Measurements from ENCODE around the gene ATP13A4. TPM values are rescaled to one million over a fixed set of nuclear protein-coding genes. Genes with fewer than 3 reads are reported as not detected.

Gene ATP13A4
- total RNA-seq, 4 donors from 2014 or later, result 0.77 to 5.9 (median 0.88) TPM; not detected in 1

DNA sequence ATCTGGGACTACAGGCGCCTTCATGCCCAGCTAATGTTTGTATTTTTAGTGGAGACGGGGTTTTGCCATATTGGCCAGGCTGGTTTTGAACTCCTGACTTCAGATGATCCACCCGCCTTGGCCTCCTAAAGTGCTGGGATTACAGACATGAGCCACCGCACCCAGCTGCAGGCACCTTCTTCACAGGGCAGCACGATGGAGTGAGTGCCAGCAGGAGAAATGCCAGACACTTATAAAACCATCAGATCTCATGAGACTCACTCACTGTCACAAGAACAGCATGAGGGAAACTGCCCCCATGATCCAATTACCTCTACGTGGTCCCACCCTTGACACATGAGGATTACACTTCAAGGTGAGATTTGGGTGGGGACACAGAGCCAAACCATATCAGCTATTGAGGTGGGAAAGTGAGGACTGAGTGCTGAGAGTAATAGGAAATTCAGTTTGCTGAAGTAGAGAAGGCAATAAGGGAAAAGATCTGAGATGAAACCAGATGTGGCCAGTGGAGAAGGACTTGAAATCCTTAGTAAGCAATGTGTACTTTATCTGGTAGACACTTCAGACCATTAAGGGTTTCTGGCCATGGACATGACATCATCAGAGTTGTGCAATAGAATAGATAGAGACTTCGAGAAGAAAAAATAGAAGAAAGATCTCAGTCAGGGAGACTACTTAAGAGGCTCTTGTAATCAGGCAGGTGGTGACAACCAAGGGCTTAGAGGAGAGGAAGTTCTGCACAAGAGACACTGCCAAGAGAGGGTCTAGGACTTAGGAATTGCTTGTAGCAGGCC is 158.0 kb downstream of the ATP13A4 start:
- TF ChIP-seq POLR2A (IDR thresholded peaks at IDR 0.05), result no peak
- TF ChIP-seq, protein P1, sequence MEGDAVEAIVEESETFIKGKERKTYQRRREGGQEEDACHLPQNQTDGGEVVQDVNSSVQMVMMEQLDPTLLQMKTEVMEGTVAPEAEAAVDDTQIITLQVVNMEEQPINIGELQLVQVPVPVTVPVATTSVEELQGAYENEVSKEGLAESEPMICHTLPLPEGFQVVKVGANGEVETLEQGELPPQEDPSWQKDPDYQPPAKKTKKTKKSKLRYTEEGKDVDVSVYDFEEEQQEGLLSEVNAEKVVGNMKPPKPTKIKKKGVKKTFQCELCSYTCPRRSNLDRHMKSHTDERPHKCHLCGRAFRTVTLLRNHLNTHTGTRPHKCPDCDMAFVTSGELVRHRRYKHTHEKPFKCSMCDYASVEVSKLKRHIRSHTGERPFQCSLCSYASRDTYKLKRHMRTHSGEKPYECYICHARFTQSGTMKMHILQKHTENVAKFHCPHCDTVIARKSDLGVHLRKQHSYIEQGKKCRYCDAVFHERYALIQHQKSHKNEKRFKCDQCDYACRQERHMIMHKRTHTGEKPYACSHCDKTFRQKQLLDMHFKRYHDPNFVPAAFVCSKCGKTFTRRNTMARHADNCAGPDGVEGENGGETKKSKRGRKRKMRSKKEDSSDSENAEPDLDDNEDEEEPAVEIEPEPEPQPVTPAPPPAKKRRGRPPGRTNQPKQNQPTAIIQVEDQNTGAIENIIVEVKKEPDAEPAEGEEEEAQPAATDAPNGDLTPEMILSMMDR (IDR thresholded peaks at IDR 0.05), result no peak
- intact Hi-C loops (cut with DNase I; ENCODE audit: low total_unique reads), result no loop called here
- no peaks in the 10 kb centered on the region for H3K4me1 ChIP-seq
- no peak overlapping the region for H3K27ac ChIP-seq
- H3K27me3 ChIP-seq, result no peaks in the 10 kb centered on the region
- H3K4me3 ChIP-seq, result no peak overlapping the region
- H3K9me3 ChIP-seq, result no peaks in the 10 kb centered on the region
- no peak for DNase-seq
- no peaks in the 10 kb centered on the region for H3K36me3 ChIP-seq

DNA sequence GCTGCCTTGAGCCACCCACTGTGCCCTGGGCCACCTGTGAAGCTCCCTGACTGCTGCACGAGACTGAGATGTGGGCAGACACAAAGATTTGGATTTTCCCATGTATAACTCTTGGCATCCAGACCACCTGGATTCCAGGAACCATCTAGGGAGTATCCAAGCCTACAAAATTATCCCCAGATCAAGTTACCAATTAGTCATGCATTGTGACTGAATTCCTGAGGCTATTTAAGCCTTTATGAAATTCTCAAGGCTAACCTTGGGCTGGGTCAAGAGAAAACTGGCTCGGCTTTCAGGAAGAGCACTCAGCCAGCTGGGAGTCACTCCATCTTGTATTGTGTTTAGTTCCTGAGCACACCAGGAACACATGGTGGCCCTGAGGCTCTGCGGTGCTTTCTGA is 162.8 kb downstream of the ATP13A4 start:
- no peak overlapping the region for H3K27ac ChIP-seq
- H3K36me3 ChIP-seq, result no peaks in the 10 kb centered on the region
- intact Hi-C loops (cut with DNase I; ENCODE audit: low total_unique reads), result no loop called here
- H3K4me3 ChIP-seq, result no peak overlapping the region
- no peak for DNase-seq
- H3K27me3 ChIP-seq, result no peaks in the 10 kb centered on the region
- no peaks in the 10 kb centered on the region for H3K9me3 ChIP-seq
- no peaks in the 10 kb centered on the region for H3K4me1 ChIP-seq
- TF ChIP-seq, protein P1 (IDR thresholded peaks at IDR 0.05), result no peak
- TF ChIP-seq POLR2A (IDR thresholded peaks at IDR 0.05), result no peak

DNA sequence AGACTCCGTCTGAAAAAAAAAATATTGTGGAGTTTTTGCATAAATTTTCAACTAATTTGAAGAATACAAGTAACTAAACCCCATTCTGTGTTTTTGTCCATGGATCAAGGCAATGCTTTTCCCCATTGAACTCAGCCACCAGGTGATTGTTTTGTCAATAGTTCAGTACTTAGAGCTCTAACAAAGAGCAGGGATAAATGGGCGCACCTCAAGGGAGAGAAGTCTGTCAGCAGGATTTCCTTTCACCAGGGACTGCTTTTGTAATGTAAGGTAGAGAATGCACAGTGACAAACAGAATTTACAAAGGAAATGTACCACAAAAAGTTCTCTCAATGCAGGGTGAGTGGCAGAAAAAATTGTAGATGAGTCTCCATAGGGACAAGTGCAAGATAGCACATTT is 165.4 kb downstream of the ATP13A4 start:
- no peaks in the 10 kb centered on the region for H3K36me3 ChIP-seq
- TF ChIP-seq POLR2A (IDR thresholded peaks at IDR 0.05), result no peak
- TF ChIP-seq, protein P1 (IDR thresholded peaks at IDR 0.05), result no peak
- intact Hi-C loops (cut with DNase I; ENCODE audit: low total_unique reads), result no loop called here
- DNase-seq, result no peak
- H3K4me1 ChIP-seq, result no peaks in the 10 kb centered on the region
- no peak overlapping the region for H3K27ac ChIP-seq
- no peaks in the 10 kb centered on the region for H3K27me3 ChIP-seq
- no peak overlapping the region for H3K4me3 ChIP-seq
- H3K9me3 ChIP-seq, result no peaks in the 10 kb centered on the region

DNA sequence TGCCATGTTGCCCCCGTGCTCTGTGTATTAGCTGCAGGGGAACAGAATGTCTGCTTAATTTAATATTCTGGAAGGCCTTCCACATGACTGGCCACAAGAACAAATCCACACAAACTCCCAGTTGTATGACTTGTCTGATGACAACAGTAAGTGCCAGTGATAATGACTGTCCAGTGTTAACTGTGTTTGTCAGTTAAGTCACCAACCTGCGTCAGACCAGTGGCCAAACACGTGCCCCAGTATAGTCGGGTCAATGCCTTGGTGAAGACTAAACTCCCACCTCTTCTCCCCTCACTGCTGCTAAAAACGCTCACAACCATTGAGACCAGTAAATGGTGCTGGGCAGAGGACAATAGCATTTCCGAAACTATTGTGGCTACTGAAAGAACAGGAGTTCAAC is 166.3 kb downstream of the ATP13A4 start:
- no peak for DNase-seq
- H3K4me1 ChIP-seq, result no peaks in the 10 kb centered on the region
- H3K36me3 ChIP-seq, result no peaks in the 10 kb centered on the region
- H3K9me3 ChIP-seq, result no peaks in the 10 kb centered on the region
- H3K4me3 ChIP-seq, result no peak overlapping the region
- no peaks in the 10 kb centered on the region for H3K27me3 ChIP-seq
- no peak overlapping the region for H3K27ac ChIP-seq
- intact Hi-C loops (cut with DNase I; ENCODE audit: low total_unique reads), result no loop called here
- no peak for TF ChIP-seq POLR2A (IDR thresholded peaks at IDR 0.05)
- TF ChIP-seq, protein P1 (IDR thresholded peaks at IDR 0.05), result no peak

DNA sequence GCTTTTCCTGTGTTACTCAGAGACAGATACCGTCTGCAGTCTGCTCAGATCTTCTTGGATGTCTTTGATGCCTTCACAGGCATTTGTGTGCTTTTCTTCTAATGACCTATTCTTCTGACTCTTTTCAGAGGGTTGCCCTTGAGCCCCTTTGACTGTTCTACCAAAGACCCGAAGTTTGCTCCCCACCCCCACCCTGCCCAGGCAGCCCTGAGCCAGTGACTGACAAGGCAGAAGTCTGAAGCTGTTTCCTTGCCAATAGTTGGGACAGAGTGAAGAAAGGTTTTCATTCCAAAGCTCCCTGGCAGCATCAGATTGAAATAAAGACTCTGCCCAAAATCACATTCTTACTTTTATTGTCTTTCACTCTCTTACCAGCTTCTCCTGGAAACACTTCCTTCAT is 167.1 kb downstream of the ATP13A4 start:
- TF ChIP-seq, protein P1 (IDR thresholded peaks at IDR 0.05), result no peak
- no peak for TF ChIP-seq POLR2A (IDR thresholded peaks at IDR 0.05)
- Histone ChIP-seq H3K36me3 (no peaks in the 10 kb centered on the region), H3K27me3 (no peaks in the 10 kb centered on the region), H3K27ac (no peak overlapping the region), H3K9me3 (no peaks in the 10 kb centered on the region), H3K4me1 (no peaks in the 10 kb centered on the region), H3K4me3 (no peak overlapping the region)
- no peak for DNase-seq
- intact Hi-C loops (cut with DNase I; ENCODE audit: low total_unique reads), result no loop called here

All from uterus (tissue), 4 donors.